ENCODE results near the gene GPC5. TPM values are rescaled to one million over a fixed set of nuclear protein-coding genes. Genes with fewer than 3 reads are reported as not detected.

Gene GPC5
- total and polyA plus RNA-seq, 2 donors (not counting 3 experiments of a cell fraction or from before 2014, with no cell fraction given), result 0.59 to 0.97 TPM

- DNase-seq (ENCODE audit: low read depth, low spot score), result no peak
- H3K79me2 ChIP-seq (ENCODE audit: control insufficient read depth, insufficient read depth, low read length), result no peaks in the 10 kb centered on the region
- no peaks in the 10 kb centered on the region for H3K9me1 ChIP-seq (replicated peaks; ENCODE audit: control insufficient read depth, extremely low read depth, insufficient read depth, low read length)
- TF ChIP-seq POLR2AphosphoS5 (IDR thresholded peaks at IDR 0.05; ENCODE audit: insufficient read depth, low read depth, low read length) (no peak), CTCF (IDR thresholded peaks at IDR 0.05; ENCODE audit: extremely low read depth in 1 of 2, insufficient read depth in 1 of 2, low read depth in 1 of 2, low read length in 2 of 2) (no peak), EZH2 (IDR thresholded peaks at IDR 0.05; ENCODE audit: borderline replicate concordance, low read depth, low read length, severe bottlenecking) (no peak), GATA2 (IDR thresholded peaks at IDR 0.05; ENCODE audit: insufficient read depth, insufficient read length, low read depth, low read length) (no peak), MAX (IDR thresholded peaks at IDR 0.05; ENCODE audit: insufficient read depth, insufficient read length) (no peak), JUN (IDR thresholded peaks at IDR 0.05; ENCODE audit: borderline replicate concordance, insufficient read depth, insufficient read length, low read depth) (no peak), POLR2A (IDR thresholded peaks at IDR 0.05; ENCODE audit: low read depth, low read length) (no peak)
- no peaks in the 10 kb centered on the region for H4K20me1 ChIP-seq (replicated peaks; ENCODE audit: control insufficient read depth, extremely low read depth, insufficient read depth, low read length)
- ChIA-PET POLR2A (no interaction called here), CTCF (no interaction called here)
- no peak overlapping the region for H2AFZ ChIP-seq (ENCODE audit: low read depth, low read length)
- H3K9me3 ChIP-seq (replicated peaks; ENCODE audit: control insufficient read depth, insufficient read depth, low read length), result peaks cover 2% of the 10 kb centered on the region
- H3K36me3 ChIP-seq (ENCODE audit: control insufficient read depth in 2 of 2, extremely low read depth in 1 of 2, insufficient read depth in 2 of 2, low read length in 2 of 2), result no peaks in the 10 kb centered on the region
- H3K4me3 ChIP-seq (replicated peaks in 1 of 3; ENCODE audit: insufficient read depth in 1 of 3, low read depth in 1 of 3, low read length in 3 of 3), result no peak overlapping the region
- no peak overlapping the region for H3K27ac ChIP-seq (ENCODE audit: insufficient read depth, low read depth, low read length)
- H3K9ac ChIP-seq (replicated peaks; ENCODE audit: extremely low read depth, insufficient read depth, low read length), result no peak overlapping the region
- no peaks in the 10 kb centered on the region for H3K27me3 ChIP-seq (ENCODE audit: control insufficient read depth in 2 of 2, insufficient read depth in 2 of 2, low read length in 2 of 2)
- no peaks in the 10 kb centered on the region for H3K4me1 ChIP-seq (ENCODE audit: control insufficient read depth, extremely low read depth, insufficient read depth, low read length)
- intact Hi-C loops (cut with micrococcal nuclease), result no loop called here
- FAIRE-seq, result no peak
- H3K4me2 ChIP-seq (ENCODE audit: insufficient read depth, low read length), result no peak overlapping the region
- dilution Hi-C loops (cut with MboI; ENCODE audit: extremely low pct_ligation_motif_present, low sequenced_read_pairs), result no loop called here
- BruUV-seq (replicated peaks), result no TSS peak
Measured at GRCh38 chr13:91546900-91547299, 148.5 kb downstream of the GPC5 start.

Measured in endothelial cell of umbilical vein (primary cell).